Measurements from ENCODE around the gene NFU1. TPM values are rescaled to one million over a fixed set of nuclear protein-coding genes. Genes with fewer than 3 reads are reported as not detected.

NFU1 gene
- total RNA-seq, 1 donor = 34.0 TPM

DNA sequence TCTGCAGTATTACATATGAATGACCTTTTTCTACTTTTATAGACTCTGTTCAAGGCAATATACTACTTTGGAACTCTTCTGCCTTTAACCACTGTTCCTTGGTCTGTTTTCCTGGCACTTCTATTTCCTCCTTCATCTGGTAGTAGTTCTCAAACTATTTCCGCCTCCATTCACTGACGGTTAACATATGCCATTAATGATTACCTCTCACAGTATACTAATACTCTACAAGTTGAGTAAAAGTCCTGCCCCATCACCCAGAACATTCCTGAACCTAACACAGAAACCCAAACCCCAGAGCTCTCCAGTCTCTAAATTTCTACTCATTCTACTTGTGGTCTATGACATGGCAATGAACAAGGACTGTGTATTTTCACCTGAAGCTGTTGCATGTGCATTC, 54.7 kb downstream of the NFU1 start:
- no peak overlapping the region for H3K27ac ChIP-seq (ENCODE audit: low read depth, low read length)
- H3K4me2 ChIP-seq (ENCODE audit: insufficient read depth, low read length) = peak overlapping the region; percentile 43
- no peaks in the 10 kb centered on the region for H3K27me3 ChIP-seq (ENCODE audit: insufficient read depth, low read length)
- H4K20me1 ChIP-seq (ENCODE audit: insufficient read depth, low read length) = peaks cover 65% of the 10 kb centered on the region
- no peak for DNase-seq (ENCODE audit: insufficient read length, low spot score, missing footprints)
- H3K4me3 ChIP-seq (ENCODE audit: insufficient read depth, low read length) = no peak overlapping the region
- H3K36me3 ChIP-seq (ENCODE audit: insufficient read depth, low read length) = peaks cover 14% of the 10 kb centered on the region
- H2AFZ ChIP-seq (ENCODE audit: low read length) = no peak overlapping the region
- H3K4me1 ChIP-seq (ENCODE audit: insufficient read depth, low read length) = peaks cover 43% of the 10 kb centered on the region
- TF ChIP-seq, protein P1, sequence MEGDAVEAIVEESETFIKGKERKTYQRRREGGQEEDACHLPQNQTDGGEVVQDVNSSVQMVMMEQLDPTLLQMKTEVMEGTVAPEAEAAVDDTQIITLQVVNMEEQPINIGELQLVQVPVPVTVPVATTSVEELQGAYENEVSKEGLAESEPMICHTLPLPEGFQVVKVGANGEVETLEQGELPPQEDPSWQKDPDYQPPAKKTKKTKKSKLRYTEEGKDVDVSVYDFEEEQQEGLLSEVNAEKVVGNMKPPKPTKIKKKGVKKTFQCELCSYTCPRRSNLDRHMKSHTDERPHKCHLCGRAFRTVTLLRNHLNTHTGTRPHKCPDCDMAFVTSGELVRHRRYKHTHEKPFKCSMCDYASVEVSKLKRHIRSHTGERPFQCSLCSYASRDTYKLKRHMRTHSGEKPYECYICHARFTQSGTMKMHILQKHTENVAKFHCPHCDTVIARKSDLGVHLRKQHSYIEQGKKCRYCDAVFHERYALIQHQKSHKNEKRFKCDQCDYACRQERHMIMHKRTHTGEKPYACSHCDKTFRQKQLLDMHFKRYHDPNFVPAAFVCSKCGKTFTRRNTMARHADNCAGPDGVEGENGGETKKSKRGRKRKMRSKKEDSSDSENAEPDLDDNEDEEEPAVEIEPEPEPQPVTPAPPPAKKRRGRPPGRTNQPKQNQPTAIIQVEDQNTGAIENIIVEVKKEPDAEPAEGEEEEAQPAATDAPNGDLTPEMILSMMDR (IDR thresholded peaks at IDR 0.05; ENCODE audit: extremely low read depth, low read depth, low read length) = no peak
- peaks cover 95% of the 10 kb centered on the region for H3K79me2 ChIP-seq (ENCODE audit: insufficient read depth, low read length)
- no peaks in the 10 kb centered on the region for H3K9me3 ChIP-seq (ENCODE audit: low read depth, low read length)

DNA sequence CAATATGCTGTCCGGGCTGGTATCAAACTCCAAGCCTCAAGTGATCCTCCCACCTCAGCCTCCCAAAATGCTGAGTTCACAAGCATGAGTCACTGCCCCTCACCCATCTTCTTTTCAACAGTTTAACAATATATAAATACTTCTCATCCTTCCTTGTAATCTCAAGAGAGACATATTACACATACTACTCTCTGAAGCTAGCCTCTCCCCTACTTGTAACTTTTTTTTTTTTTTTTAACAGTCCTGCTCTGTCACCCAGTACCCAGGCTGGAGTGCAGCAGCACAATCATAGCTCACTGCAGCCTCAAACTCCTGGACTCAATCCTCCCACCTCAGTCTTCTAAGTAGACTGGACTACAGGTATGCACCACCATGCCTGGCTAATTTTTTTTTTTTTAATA, 55.9 kb downstream of the NFU1 start:
- TF ChIP-seq, protein P1 (IDR thresholded peaks at IDR 0.05; ENCODE audit: extremely low read depth, low read depth, low read length) = no peak
- Histone ChIP-seq H4K20me1 (ENCODE audit: insufficient read depth, low read length) (peaks cover 68% of the 10 kb centered on the region), H3K4me2 (ENCODE audit: insufficient read depth, low read length) (no peak overlapping the region), H3K9me3 (ENCODE audit: low read depth, low read length) (no peaks in the 10 kb centered on the region), H2AFZ (ENCODE audit: low read length) (no peak overlapping the region), H3K4me1 (ENCODE audit: insufficient read depth, low read length) (peaks cover 41% of the 10 kb centered on the region), H3K4me3 (ENCODE audit: insufficient read depth, low read length) (no peak overlapping the region), H3K27me3 (ENCODE audit: insufficient read depth, low read length) (no peaks in the 10 kb centered on the region), H3K79me2 (ENCODE audit: insufficient read depth, low read length) (peaks cover 99% of the 10 kb centered on the region), H3K27ac (ENCODE audit: low read depth, low read length) (peak overlapping the region; percentile 53), H3K36me3 (ENCODE audit: insufficient read depth, low read length) (peaks cover 14% of the 10 kb centered on the region)
- no peak for DNase-seq (ENCODE audit: insufficient read length, low spot score, missing footprints)

DNA sequence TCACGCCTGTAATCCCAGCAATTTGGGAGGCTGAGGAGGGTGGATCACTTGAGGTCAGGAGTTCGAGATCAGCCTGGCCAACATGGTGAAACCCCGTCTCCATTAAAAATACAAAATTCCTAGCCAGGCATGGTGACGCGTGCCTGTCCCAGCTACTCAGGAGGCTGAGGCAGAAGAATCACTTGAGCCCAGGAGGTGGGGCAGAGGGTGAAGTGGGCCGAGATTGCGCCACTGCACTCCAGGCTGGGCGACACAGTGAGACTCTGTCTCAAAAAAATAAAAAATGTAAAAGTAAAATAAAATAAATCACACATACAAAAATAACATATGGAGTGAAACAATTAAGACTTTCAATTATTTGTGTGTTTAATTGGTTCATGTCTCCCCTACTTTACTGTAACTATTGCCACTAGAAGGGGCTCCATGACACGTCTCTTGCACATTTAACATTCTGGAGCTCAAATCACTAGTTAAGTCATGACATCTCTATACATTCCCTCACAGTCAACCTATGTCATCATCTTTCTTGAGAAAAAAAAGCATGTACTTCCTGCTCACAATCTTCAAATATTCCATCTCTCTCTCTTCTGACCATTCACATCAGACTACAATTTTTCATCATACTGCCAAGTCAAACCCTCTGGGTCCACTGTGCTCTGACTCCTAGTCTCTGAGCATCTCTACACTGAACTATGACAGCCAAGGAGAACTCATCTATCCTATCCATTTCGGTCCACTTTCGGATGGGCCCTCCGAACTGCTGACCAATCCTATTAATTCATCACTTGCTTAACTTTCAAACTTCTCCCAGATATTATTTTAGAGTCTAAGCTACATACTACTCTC, 56.9 kb downstream of the NFU1 start:
- Histone ChIP-seq H3K36me3 (ENCODE audit: insufficient read depth, low read length) (peaks cover 14% of the 10 kb centered on the region), H3K27ac (ENCODE audit: low read depth, low read length) (peak overlapping the region; percentile 53), H3K9me3 (ENCODE audit: low read depth, low read length) (no peaks in the 10 kb centered on the region), H2AFZ (ENCODE audit: low read length) (no peak overlapping the region), H3K4me2 (ENCODE audit: insufficient read depth, low read length) (no peak overlapping the region), H3K79me2 (ENCODE audit: insufficient read depth, low read length) (peaks cover 99% of the 10 kb centered on the region), H3K4me1 (ENCODE audit: insufficient read depth, low read length) (peaks cover 42% of the 10 kb centered on the region), H3K4me3 (ENCODE audit: insufficient read depth, low read length) (no peak overlapping the region), H3K27me3 (ENCODE audit: insufficient read depth, low read length) (no peaks in the 10 kb centered on the region), H4K20me1 (ENCODE audit: insufficient read depth, low read length) (peaks cover 71% of the 10 kb centered on the region)
- no peak for DNase-seq (ENCODE audit: insufficient read length, low spot score, missing footprints)
- TF ChIP-seq, protein P1 (IDR thresholded peaks at IDR 0.05; ENCODE audit: extremely low read depth, low read depth, low read length) = no peak

DNA sequence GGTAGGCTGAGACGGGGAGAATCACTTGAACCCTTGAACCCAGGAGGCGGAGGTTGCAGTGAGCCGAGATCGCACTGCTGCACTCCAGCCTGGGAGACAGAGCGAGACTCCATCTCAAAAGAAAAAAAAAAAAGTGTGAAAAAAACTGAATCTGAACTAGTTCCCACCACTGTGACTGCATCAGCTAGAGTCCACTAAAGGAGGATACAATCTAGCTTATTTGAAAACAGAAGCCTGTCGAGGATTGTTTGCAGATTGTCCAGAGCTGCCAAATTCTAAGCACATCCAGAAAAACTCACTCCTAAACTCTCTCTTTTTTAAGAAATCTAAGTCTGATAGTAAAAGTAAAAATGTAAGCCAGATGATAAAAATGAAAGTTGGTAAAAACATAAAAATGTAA, 60.8 kb downstream of the NFU1 start:
- TF ChIP-seq, protein P1 (IDR thresholded peaks at IDR 0.05; ENCODE audit: extremely low read depth, low read depth, low read length) = no peak
- Histone ChIP-seq H3K27ac (ENCODE audit: low read depth, low read length) (no peak overlapping the region), H3K79me2 (ENCODE audit: insufficient read depth, low read length) (peaks cover 92% of the 10 kb centered on the region), H3K36me3 (ENCODE audit: insufficient read depth, low read length) (peaks cover 22% of the 10 kb centered on the region), H3K4me1 (ENCODE audit: insufficient read depth, low read length) (peaks cover 7% of the 10 kb centered on the region), H4K20me1 (ENCODE audit: insufficient read depth, low read length) (peaks cover 68% of the 10 kb centered on the region), H3K27me3 (ENCODE audit: insufficient read depth, low read length) (no peaks in the 10 kb centered on the region), H3K9me3 (ENCODE audit: low read depth, low read length) (no peaks in the 10 kb centered on the region), H3K4me3 (ENCODE audit: insufficient read depth, low read length) (no peak overlapping the region), H3K4me2 (ENCODE audit: insufficient read depth, low read length) (no peak overlapping the region), H2AFZ (ENCODE audit: low read length) (no peak overlapping the region)
- no peak for DNase-seq (ENCODE audit: insufficient read length, low spot score, missing footprints)
